Measurements from ENCODE around the gene PCID2.

Gene PCID2

GRCh38 chr13:113142876-113143275, 65.6 kb downstream of the PCID2 start:
- DNase-seq (ENCODE audit: low spot score), result no peak
- TF ChIP-seq, protein P1, sequence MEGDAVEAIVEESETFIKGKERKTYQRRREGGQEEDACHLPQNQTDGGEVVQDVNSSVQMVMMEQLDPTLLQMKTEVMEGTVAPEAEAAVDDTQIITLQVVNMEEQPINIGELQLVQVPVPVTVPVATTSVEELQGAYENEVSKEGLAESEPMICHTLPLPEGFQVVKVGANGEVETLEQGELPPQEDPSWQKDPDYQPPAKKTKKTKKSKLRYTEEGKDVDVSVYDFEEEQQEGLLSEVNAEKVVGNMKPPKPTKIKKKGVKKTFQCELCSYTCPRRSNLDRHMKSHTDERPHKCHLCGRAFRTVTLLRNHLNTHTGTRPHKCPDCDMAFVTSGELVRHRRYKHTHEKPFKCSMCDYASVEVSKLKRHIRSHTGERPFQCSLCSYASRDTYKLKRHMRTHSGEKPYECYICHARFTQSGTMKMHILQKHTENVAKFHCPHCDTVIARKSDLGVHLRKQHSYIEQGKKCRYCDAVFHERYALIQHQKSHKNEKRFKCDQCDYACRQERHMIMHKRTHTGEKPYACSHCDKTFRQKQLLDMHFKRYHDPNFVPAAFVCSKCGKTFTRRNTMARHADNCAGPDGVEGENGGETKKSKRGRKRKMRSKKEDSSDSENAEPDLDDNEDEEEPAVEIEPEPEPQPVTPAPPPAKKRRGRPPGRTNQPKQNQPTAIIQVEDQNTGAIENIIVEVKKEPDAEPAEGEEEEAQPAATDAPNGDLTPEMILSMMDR (IDR thresholded peaks at IDR 0.05; ENCODE audit: extremely low read depth, insufficient read depth, missing control alignments), result no peak
- in situ Hi-C loops (cut with MboI; ENCODE audit: low pct_unique_long_range_greater_than_20kb, low sequenced_read_pairs, unreplicated experiment), result no loop called here

- DNase-seq (ENCODE audit: low spot score), result no peak
- in situ Hi-C loops (cut with MboI; ENCODE audit: low pct_unique_long_range_greater_than_20kb, low sequenced_read_pairs, unreplicated experiment), result no loop called here
- TF ChIP-seq, protein P1 (IDR thresholded peaks at IDR 0.05; ENCODE audit: extremely low read depth, insufficient read depth, missing control alignments), result no peak
Observed at GRCh38 chr13:113141601-113141970, 66.9 kb downstream of the PCID2 start.

GRCh38 chr13:113140677-113141600, 67.5 kb downstream of the PCID2 start:
- in situ Hi-C loops (cut with MboI; ENCODE audit: low pct_unique_long_range_greater_than_20kb, low sequenced_read_pairs, unreplicated experiment), result no loop called here
- TF ChIP-seq, protein P1 (IDR thresholded peaks at IDR 0.05; ENCODE audit: extremely low read depth, insufficient read depth, missing control alignments), result no peak
- DNase-seq (ENCODE audit: low spot score), result no peak

DNA sequence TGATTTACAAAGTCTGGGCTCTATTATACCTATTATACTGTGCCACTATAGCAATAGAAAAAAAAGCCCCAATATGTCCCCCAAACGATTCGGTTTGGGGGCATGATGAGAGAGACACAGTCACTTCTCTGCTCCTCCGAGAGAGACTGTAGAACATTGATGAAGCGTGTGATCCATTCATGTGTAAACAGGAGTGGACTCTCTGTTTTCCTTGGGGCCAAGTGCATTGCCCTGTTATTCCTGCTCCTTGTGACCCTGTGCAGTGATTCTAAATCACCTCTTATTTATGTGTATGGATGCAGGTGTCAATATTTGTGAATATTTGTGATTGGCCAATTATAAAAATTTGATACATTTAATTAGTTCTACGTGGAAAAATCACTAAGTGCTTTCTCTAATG, 68.9 kb downstream of the PCID2 start:
- in situ Hi-C loops (cut with MboI; ENCODE audit: low pct_unique_long_range_greater_than_20kb, low sequenced_read_pairs, unreplicated experiment), result no loop called here
- TF ChIP-seq, protein P1 (IDR thresholded peaks at IDR 0.05; ENCODE audit: extremely low read depth, insufficient read depth, missing control alignments), result no peak
- no peak for DNase-seq (ENCODE audit: low spot score)

DNA sequence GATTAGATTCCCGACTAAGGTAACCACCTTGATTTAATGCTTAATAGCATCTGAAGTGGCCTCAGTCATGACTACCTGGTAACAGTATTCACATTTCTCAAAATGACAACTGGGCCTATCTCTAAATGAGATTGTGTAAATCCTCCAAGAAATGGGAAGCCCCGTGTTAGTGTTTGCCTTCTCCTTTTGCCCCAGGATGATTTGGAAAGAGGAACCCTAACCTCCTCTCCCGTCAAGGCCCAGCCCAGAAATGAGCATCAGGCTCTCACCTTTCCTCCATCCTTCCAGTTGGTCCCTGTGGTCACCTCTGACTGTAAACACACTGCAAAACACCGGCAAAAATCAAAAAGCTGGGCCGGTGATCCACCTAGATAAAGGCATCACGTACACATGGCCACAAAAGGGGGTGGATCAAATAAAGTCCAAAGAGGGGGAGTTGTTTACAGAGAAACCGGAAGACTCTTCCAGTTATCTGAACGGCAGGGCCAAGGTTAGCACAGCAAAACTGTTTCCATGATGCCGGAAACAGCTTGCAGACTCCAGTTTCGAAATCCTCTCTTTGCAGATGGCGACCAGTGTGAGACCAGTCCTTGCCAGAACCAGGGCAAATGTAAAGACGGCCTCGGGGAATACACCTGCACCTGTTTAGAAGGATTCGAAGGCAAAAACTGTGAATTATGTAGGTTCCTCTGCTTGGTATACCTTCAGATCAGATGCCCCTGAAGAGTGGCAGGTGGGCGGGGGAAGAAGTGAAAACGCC, 69.5 kb downstream of the PCID2 start:
- no peak for DNase-seq (ENCODE audit: low spot score)
- in situ Hi-C loops (cut with MboI; ENCODE audit: low pct_unique_long_range_greater_than_20kb, low sequenced_read_pairs, unreplicated experiment), result no loop called here
- TF ChIP-seq, protein P1 (IDR thresholded peaks at IDR 0.05; ENCODE audit: extremely low read depth, insufficient read depth, missing control alignments), result no peak

DNA sequence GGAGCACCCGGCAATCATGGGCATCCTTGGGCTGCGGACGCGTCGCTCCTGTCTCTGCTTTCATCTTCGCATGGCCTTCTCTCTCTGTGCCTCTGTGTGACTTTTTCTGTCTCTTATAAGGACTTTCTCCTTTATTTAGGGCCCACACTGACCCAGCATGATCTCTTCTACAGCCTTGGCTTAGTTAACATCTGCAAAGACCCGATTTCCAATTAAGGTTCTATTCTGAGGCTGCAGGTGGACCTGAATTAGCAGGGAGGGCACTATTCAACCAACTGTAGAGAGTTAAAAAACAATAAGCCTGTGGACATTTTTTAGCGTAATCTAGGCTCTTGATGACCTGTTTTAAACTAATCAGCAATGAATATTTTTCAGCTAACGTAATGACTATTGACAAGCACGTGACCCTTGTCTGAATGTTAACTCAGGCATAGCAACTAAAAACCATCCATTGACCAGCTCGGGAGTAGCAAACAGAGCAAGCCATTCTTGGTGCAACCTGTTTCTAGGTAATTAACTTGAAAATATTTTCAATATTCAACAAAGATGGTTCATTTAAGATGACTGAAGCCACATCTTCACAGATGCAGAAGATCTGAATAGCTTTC, 70.7 kb downstream of the PCID2 start:
- in situ Hi-C loops (cut with MboI; ENCODE audit: low pct_unique_long_range_greater_than_20kb, low sequenced_read_pairs, unreplicated experiment), result no loop called here
- TF ChIP-seq, protein P1 (IDR thresholded peaks at IDR 0.05; ENCODE audit: extremely low read depth, insufficient read depth, missing control alignments), result no peak
- DNase-seq (ENCODE audit: low spot score), result no peak
